VCaP (cell line): ENCODE results near the gene ATP11A.

Experiments used
- H3K27ac ChIP-seq: fragments of 450-650 bp; 2 replicates; pipeline ENCODE4 v1.5.1; 2017
- TF ChIP-seq, protein P1 (sequence below): fragments of 450-650 bp; conservative IDR thresholded peaks from 2 replicates; pipeline ENCODE4 v1.5.1; 2017; ENCODE audit warnings: mild to moderate bottlenecking, moderate library complexity

Gene ATP11A

GRCh38 chr13:112771139-112771876, 81.5 kb downstream of the ATP11A start:
- no peak overlapping the region; the same call in 1 of the 2 replicates for H3K27ac ChIP-seq
- TF ChIP-seq, protein P1, sequence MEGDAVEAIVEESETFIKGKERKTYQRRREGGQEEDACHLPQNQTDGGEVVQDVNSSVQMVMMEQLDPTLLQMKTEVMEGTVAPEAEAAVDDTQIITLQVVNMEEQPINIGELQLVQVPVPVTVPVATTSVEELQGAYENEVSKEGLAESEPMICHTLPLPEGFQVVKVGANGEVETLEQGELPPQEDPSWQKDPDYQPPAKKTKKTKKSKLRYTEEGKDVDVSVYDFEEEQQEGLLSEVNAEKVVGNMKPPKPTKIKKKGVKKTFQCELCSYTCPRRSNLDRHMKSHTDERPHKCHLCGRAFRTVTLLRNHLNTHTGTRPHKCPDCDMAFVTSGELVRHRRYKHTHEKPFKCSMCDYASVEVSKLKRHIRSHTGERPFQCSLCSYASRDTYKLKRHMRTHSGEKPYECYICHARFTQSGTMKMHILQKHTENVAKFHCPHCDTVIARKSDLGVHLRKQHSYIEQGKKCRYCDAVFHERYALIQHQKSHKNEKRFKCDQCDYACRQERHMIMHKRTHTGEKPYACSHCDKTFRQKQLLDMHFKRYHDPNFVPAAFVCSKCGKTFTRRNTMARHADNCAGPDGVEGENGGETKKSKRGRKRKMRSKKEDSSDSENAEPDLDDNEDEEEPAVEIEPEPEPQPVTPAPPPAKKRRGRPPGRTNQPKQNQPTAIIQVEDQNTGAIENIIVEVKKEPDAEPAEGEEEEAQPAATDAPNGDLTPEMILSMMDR = no peak

GRCh38 chr13:112771877-112772538, 82.2 kb downstream of the ATP11A start:
- TF ChIP-seq, protein P1 = no peak
- H3K27ac ChIP-seq = no peak overlapping the region; the same call in 1 of the 2 replicates

GRCh38 chr13:112772539-112772909, 82.7 kb downstream of the ATP11A start:
- TF ChIP-seq, protein P1 = no peak
- H3K27ac ChIP-seq = no peak overlapping the region; the same call in 1 of the 2 replicates

DNA sequence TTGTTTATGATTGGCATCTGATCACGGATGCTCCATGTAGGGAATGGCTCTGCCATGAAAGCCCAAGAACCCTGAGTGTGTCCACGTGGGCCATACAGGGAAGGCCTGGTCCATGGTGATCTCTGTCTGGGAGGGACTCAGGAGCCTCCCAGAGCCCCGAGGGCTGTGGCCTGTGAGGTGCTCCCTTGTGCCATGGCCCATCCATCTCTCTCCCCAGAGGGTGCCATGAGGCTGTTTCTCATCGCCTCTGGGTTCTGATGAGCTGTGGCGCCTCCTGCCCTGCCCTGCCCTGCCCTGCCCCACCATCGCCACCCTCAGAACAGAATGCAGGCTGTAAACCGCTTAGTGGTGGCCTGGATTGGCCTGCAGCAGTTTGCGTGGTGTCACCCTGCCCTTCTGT, 83.1 kb downstream of the ATP11A start:
- H3K27ac ChIP-seq = no peak overlapping the region
- TF ChIP-seq, protein P1 = no peak

- TF ChIP-seq, protein P1 = no peak
Observed at GRCh38 chr13:112773601-112774447, 84.0 kb downstream of the ATP11A start.

GRCh38 chr13:112774448-112774792, 84.6 kb downstream of the ATP11A start:
- no peak overlapping the region for H3K27ac ChIP-seq
- TF ChIP-seq, protein P1 = no peak

More at GRCh38 chr13:112773601-112774447, 84.0 kb downstream of the ATP11A start:
- H3K27ac ChIP-seq = no peak overlapping the region
